ENCODE data around the gene NDUFS5.
"Not testable (repeated sequence)": the region's sequence is repeated elsewhere in the genome, so short reads cannot be mapped to it uniquely, and the experiment has no call there.

Gene NDUFS5

DNA sequence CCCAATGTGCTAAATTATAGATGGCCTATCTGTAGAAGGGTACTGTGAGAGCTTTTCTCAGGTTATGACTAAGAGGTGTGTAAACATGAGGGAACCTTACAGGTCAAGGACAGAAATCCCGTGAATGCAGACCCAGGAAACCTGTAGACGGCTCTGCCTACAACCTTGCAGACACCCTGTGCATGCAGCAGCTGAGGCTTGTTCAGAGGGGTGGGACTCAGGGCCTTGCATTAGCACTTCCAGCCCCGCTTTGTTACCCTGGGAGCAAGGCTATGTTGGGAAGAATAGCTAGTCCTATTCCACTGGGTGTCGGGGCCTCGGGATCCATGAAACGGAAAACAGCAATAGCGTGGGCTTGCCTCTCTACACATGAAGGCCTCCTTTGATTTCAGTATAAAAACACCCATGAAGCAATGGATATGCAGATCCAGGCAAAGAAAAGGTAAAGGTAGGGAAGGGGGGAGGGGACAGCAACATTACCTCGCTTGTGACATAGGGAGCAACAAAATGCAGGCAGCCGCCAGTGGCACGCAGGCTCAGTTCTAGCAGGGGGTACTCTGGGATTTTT, 9.5 kb upstream of the NDUFS5 start:
- DNase-seq, result no peak

DNA sequence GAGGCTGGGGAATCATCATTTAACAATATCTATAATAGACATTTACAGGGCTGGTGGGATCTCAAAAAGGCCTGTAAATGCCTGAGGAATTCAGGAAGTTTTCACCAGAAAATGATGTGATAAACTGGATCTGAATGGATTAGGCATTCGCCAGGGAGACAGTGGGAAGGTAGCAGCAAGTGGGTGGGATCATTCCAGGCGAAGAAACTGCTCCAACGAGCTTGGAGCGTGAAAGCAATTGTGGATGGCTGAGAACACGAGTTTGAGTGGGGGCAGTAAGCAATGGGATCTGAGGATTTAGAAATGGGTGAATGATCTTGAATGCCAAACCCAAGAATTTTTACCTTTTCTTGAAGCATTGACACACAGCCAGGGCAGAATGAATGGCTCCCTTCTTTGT, 8.9 kb upstream of the NDUFS5 start:
- no peak for DNase-seq

DNA sequence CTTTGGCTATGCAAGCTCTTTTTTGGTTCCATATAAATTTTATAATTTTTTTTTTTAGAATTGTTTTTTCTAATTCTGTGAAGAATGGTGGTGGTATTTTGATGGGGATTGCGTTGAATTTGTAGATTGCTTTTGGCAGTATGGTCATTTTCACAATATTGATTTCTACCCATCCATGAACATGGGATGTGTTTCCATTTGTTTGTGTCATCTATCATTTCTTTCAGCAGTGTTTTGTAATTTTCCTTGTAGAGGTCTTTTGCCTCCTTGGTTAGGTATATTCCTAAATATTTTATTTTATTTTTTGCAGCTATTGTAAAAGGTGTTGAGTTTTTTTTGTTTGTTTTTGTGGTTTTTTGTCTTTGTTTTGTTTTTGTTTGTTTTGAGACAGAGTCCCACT, 5.7 kb upstream of the NDUFS5 start:
- not testable (repeated sequence) for DNase-seq

DNA sequence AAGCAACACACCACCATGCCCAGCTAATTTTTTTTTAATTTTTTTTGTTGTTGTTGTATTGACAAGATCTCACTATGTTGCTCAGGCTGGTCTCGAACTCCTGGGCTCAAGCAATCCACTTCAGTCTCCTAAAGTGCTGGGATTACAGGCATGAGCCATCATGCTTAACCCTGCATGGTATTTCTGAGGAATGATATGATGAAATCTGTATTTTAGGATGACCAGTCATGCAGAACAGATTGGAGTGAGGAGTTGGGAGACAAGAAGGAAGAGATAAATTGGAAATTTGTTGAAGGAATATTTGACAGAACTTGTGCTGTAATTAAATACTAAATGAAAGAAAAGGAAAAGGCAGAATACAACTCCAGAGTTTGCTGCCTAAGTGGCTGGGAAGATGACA, 4.7 kb upstream of the NDUFS5 start:
- no peak for DNase-seq

DNA sequence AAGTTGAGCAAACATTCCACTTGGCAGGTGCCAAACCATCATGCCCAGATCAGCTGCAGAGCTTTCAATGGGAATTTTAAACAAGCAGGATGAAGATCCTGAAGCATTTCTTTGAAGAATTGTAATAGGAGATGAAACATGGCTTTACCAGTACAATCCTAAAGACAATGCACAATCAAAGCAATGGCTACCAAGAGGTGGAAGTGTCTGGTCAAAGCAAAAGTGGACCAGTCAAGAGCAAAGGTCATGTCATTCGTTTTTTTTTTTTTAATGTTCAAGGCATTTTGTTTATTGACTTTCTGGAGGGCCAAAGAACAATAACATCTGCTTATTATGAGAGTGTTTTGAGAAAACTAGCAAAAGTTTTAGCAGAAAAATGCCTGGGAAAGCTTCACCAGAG, 3.0 kb upstream of the NDUFS5 start:
- DNase-seq, result no peak

DNA sequence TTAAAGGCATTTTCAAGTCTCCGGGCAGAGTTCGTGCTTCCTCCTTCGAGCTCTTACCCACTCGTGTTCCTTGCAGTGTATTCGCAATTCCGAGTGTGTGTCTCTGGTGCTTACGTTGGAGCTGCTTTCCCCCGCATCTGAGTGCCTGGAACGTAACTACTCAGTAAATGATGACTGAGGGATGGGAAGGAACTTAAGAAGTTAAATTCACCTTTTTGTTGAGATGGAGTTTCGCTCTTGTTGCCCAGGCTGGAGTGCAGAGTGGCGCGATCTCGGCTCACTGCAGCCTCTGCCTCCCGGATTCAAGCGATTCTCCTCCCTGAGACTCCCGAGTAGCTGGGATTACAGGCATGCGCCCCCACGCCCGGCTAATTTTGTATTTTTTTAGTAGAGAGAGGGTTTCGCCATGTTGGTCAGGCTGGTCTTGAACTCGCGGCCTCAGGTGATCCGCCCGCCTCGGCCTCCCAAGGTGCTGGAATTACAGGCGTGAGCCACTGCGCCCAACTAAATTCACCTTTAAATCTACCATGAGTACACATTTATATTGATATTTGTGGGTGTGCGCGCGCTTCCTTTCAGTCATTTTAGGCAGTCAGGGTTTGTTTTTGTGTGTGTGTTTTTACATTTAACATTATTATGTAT, 837 bp downstream of the NDUFS5 start:
- no peak for DNase-seq

DNA sequence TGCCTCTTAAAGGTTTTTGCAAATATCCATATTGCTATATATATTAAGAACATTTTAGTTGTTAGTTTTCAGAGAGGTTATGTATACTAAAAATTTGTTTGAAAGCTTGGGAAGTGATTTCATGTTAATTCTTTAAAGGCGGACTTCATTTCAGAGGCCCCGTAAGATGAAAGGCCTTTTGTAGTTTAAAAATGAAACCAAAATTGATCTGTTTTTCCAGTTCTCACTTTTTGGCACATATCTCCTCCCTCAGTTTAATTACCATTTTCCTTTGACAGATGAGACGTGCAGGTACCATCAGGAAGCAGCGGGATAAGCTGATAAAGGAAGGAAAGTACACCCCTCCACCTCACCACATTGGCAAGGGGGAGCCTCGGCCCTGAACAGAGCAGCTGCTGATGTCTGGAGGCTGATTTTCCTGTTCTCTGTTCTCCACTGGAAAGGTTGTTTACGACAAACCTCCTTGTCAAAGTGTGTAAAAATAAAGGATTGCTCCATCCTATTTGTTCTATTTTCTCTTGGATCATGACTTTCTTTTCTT, 8.0 kb downstream of the NDUFS5 start:
- no peak for DNase-seq

DNA sequence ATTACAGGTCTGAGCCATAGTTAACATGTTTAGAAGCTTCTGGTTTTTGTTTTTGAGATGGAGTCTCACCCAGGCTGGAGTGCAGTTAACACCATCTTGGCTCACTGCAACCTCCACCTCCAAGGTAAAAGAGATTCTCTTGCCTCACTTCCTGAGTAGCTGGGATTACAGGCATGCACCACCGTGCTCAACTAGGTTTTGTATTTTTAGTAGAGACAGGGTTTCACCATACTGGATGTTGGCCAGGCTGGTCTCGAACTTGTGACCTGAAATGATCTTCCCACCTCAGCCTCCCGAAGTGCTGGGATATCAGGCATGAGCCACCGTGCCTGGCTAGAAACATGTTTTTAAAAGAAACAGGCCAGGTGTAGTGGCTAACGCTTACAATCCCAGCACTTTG, 10.5 kb downstream of the NDUFS5 start:
- DNase-seq, result no peak

DNA sequence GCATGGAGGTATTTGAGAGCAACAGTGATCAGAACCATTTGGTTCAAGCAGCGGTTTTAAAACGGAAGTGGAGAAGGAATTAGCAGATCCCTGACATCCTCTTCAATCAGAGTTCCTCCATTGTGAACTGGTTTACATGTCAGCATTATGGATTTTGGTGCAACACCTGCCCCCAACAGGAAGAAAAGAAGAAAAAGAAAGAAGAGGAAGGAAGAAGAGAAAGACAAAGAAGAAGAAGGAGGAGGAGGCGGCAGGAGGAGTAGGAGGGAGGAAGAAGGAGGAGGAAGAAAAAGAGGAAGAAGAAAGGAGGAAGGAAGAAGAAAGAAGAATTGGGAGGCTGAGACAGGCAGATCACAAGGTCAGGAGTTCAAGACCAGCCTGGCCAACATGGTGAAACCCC, 17.4 kb downstream of the NDUFS5 start:
- no peak for DNase-seq

DNA sequence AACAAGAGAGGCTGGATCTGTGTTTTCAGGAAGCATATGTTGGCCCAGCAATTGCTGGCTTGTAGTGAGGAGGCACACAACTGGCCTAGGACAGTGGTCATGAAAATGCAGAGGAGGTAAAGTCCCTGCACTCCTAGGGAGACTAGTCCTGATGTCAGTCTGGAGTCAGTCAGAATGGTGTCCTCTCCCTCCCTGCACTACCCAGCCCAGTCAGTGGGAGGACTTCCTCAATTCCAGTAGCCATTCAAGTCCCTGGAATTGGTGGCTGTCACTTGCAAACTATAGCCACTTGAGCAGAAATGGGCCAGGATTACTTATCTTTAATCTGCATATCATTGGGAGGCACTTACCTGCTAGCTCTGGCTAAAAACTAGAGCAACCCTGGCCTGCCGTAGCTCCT, 18.6 kb downstream of the NDUFS5 start:
- DNase-seq, result peak; percentile 27

DNA sequence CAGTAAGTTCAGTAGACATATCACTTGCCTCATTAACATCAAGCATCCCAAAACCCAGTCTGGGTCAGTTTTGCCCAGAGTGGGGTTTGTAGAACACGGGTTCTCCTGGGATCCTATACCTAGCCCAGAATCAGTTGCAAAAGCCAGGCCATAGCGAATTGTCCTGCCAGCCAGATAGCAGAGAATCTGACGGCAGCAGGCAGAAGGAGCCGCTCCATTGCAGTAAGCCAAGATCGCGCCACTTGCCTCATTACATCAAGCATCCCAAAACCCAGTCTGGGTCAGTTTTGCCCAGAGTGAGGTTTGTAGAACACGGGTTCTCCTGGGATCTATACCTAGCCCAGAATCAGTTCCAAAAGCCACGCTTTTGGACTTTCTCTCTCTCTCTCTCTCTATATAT, 19.1 kb downstream of the NDUFS5 start:
- no peak for DNase-seq

DNA sequence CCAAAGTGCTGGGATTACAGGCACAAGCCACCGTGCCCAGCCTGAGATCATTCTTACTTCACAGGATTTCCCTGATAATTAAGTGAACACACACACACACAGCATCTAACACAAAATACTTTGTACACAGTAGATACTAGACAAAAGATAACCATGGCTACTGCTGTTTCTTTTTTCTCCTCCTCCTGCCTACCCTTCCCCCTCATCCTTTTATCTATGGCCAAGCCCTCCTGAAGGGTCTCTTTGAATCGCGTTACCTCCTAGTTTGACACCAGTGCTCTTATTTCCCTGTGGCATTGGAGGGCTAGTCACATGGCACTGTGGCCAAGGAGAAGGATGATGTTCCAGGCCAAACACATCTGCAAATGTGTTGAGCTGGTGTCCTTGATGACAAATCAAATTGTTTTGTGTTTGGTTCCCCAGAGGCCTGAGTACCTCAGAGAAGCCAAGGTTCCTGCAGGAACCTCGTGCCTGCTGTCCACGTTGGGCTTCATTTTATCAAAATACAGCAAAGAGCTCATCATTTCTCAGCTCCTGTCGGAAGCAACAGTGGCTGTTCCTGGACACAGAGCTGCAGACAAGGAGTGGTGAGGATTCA, 20.6 kb downstream of the NDUFS5 start:
- no peak for DNase-seq

DNA sequence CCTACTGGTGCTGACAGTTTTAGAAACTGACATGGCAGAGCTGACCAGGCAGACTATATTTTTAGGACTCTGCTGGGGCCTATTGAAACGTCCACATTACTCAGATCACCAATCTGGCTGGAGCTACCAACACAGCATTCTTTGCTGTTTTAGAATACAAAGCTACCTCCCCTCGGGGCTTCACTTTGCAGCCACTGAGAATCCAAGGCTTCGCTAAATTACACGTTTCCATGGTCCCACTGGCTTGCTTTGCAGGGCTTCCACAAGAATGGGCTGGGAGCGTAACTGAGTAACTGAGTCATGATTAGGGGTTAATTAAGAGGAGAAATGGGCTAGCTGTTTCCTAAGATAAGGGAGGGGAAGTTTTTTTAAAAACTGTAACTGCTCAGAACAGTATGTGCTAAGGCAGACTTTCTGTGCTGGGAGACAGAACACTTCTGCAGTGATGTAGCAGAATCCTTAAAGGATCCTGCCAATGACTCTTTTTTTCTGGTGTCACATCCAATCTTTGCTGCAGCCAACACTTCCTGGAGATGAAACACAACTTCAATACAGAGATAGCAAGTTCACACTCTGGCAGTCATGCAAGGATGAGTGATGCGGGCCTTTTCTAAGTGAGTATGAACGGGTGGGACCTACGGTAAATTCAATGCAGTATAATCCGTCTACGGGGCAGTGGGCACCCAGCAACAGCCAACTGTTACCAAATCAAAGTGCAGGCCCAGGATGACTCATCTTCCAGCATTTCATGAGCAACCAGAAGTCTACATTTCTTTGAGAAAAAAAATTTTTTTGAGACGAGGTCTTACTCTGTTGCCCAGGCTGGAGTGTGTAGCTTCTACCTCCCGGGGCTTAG, 21.5 kb downstream of the NDUFS5 start:
- DNase-seq, result no peak

DNA sequence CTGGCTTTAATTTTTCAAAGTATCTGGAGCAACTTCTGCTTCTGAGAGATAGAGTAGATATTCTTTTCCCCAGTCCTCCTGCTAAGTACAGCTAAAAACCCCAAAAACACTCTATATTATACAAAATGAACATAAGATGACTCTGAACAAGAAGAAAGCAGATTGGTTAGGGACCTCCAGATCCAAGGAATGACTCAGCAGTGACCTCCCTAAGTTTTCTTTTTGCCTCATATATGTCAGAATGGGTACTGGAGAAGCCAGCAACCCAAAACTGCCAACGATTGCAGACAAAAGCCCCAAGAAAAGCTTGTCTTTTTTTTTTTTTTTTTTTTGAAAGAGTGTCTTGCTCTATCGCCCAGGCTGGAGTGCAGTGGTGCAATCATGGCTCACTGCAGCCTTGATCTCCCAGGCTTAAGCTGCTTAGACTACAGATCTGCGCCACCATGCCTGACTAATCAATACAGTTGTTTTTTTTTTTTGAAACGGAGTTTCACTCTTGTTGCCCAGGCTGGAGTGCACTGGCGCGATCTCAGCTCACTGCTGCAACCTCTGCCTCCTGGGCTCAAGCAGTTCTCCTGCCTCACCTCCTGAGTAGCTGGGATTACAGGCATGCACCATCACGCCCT, 22.7 kb downstream of the NDUFS5 start:
- DNase-seq, result no peak

DNA sequence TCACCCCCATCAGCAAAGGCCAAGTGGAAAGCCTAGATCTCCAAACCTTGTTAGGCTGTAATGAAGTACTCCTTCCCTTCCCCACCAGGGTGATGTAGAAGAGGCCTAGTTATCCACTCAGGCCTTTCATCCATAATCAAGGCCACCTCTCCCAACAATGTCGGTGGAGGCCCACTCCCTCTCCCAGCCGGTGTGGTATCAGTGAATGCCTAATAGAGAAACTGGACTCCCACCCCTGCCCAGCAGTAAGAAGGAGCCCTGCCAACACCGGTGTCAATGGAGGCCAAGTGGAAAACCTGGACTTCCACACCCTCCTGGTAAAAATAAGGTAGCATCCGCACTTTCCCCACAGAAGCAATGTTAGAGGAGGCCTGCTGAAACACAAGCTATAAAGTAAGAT, 23.9 kb downstream of the NDUFS5 start:
- no peak for DNase-seq

DNA sequence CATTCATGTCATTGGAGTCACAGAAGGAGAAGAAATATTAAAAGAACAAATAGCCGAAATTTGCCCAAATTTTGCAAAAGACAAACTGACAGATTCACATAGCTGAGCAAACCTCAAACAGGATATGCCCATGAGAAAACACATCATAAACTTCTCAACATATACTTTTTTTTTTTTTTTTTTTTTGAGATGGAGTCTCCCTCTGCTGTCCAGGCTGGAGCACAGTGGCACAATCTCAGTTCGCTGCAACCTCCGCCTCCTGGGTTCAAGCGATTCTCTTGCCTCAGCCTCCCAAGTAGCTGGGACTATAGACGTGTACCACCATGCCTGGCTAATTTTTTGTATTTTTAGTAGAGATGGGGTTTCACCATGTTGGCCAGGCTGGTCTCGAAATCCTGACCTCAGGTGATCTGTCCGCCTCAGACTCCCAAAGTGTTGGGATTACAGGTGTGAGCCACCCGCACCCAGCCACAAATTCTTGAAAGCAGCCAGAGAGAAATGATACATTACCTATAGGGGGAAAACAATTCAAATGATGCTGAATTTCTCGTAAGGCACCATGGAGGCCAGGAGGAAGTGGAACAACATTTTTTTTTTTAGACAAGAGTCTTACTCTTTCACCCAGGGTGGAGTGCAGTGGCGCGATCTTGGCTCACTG, 25.2 kb downstream of the NDUFS5 start:
- not testable (repeated sequence) for DNase-seq

DNA sequence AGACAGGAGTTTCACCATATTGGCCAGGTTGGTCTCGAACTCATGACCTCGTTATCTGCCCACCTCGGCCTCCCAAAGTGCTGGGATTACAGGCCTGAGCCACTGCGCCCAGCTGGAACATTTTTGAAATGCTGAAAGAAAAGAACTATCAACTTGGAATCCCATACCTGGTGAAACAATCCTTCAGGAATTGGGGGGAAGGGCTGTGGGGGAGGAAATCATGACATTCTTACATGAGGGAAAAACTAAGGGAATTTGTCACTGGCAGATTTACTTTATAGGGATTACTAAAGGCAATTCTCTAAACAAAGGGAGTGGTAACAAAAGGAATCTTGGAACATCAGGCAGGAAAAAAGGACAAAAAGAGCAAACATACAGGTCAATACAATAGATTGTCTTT, 25.8 kb downstream of the NDUFS5 start:
- no peak for DNase-seq

DNA sequence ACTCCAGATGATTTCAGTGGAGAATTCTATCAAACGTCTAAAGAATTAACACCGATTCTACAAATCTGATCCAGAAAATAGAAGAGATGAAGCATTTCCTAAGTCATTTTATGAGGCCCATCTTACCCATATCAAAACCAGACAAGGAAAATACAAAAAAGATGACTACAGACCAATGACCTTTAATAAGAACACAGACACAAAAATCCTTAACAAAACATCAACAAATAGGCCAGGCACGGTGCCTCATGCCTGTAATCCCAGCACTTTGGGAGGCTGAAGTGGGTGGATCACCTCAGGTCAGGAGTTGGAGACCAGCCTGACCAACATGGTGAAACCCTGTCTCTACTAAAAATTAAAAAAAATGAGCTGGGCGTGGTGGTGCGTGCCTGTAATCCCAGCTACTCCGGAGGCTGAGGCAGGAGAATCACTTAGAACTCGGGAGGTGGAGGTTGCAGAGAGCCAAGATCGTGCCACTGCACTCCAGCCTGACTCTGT, 29.1 kb downstream of the NDUFS5 start:
- not testable (repeated sequence) for DNase-seq

DNA sequence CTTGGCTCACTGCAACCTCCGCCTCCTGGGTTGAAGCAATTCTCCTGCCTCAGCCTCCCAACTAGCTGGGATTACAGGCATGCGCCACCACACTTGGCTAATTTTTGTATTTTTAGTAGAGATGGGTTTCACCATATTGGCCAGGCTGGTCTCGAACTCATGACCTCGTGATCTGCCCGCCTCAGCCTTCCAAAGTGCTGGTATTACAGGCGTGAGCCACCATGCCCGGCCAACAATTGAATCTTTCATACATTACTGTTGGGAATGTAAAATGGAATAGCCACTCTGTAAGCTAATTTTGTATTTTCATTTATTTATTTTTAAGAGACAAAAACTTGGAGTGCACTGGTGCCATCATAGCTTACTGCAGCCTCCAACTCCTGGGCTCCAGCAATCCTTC, 35.4 kb downstream of the NDUFS5 start:
- not testable (repeated sequence) for DNase-seq

DNA sequence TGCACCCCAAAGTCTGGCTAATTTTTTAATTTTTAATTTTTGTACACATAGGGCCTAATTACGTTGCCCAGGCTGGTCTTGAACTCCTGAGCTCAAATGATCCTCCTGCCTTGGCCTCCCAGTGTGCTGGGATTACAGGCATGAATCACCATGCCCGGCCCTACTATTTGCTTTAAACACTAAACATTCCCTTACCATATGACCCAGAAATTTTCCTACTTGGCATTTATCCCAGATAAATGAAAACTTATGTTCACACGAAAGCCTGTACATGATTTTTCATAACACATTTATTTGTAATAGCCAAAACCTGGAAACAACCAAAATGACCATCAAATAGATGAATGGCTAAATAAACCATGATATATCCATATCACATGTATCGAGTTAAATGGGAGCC, 35.8 kb downstream of the NDUFS5 start:
- no peak for DNase-seq

DNA sequence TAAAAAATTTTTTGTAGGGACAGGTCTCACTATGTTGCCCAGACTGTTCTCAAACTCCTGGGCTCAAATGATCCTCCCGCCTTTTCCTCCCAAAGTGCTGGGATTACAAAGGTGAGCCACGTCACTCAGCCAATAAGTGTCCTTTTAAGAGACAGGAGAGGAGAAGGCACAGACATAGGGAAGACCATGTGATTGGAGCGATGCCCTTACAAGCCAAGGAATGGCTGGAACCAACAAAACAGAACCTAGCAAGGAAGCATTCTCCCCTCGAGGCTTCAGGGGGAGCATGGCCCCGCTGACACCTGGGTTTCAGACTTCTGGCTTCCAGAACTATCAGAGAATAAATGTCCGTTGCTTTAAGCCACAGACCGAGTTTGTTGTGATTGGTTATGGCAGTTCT, 37.0 kb downstream of the NDUFS5 start:
- DNase-seq, result no peak

DNA sequence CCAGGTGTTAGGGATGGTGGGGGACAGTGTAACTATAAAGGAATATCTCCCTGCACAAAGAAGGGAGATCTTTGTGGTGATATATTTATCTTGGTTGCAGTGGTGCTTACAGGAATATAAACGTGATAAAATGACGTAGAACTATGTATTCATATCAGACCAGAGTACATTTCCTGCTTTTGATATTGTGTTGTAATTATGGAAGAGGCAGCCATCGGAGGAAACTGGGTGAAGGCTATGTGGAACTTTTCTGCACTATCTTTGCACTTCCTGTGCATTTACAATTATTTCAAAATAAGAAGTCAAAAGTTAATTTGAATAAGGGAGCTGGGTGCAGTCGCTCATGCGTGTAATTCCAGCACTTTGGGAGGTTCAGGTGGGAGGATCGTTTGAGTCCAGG, 37.6 kb downstream of the NDUFS5 start:
- no peak for DNase-seq

Measured in NCI-H510A (cell line).